GM21717 (cell line): ENCODE data around the gene HTR3B.
"Not testable (repeated sequence)": the region's sequence is repeated elsewhere in the genome, so short reads cannot be mapped to it uniquely, and the experiment has no call there.

ENCODE experiments used
- ATAC-seq: cut with Tn5 transposase; IDR thresholded peaks from one replicate; pipeline ENCODE4 v1.9.1; 2021; ENCODE audit warnings: mild to moderate bottlenecking, moderate library complexity; ENCODE audit not compliant: unreplicated experiment

Gene HTR3B

GRCh38 chr11:113881856-113882255 is 22.7 kb upstream of the HTR3B start:
- no peak for ATAC-seq

GRCh38 chr11:113884361-113884836 is 20.2 kb upstream of the HTR3B start:
- ATAC-seq = no peak

DNA sequence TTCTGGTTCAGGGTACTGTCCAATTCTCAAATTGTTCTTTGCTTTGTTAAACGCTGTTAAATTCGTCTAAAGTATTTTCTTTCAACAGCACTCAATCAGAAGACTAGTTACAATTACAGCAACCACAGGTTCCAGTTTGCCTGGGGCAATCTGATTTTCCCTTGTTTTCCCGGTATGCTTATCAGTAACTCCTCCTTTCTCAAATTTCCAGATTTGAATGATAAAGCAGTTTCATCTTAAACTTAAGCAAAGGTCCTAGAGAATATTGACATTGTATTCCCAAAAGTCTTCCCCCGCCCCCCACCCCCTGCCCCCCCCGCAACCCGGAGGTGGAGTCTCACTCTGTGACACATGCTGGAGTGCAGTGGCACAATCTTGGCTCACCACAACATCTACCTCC is 18.7 kb upstream of the HTR3B start:
- ATAC-seq = no peak

GRCh38 chr11:113888848-113889247 is 15.7 kb upstream of the HTR3B start:
- no peak for ATAC-seq

GRCh38 chr11:113894421-113894996 is 10.1 kb upstream of the HTR3B start:
- peak; percentile 92 for ATAC-seq

DNA sequence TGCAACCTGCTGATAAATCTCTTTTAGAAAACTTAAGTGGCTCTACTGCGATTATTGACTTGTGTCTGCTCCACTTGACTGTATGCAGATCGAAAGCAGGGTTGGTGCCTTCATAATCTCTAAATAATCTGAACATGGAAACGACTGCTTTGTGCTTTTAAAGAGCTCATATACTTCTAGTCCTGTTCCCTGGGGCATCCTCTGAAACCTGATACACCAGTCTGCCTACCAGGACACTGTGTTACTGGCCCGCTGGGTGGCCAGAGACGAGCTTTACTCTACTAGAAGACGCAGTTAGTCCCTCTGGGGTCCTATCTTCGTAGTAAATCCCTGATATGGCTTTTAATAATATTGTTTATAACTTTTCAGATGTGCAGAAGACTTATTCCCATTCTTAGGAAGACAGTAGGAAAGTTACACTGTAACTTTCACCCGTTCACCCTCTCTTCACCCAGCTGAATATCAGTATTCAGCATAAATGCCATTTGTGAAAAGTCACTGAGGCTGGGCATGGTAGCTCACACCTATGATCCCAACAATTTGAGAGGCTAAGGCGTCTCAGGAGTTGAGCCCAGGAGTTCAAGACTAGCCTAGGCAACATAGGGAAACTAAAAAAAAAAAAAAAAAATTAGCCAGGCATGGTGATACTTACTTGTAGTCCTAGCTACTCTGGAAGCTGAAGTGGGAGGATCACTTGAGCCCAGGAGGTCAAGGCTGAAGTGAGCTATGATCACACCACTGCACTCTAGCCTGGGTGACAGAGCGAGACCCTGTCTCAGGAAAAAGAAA is 9.0 kb upstream of the HTR3B start:
- no peak for ATAC-seq

- no peak for ATAC-seq
These were observed 8.3 kb upstream of the HTR3B start for GRCh38 chr11:113896156-113896879.

DNA sequence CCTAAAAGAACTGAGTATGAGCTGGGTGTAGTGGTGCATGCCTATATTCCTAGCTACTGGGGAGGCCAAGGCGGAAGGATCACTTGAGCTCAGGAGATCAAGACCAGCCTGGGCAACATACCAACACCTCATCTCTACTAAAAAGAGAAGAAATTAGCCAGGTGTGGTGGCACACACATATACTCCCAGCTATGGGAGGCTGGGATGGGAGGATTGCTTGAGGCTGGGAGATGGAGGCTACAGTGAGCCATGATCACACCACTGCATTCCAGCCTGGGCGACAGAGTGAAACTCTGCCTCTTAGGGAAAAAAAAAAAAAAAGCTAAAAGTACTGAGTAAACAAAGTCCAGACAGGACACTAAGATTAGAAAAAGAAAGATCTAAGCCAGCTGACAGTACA is 3.5 kb upstream of the HTR3B start:
- ATAC-seq = no peak

DNA sequence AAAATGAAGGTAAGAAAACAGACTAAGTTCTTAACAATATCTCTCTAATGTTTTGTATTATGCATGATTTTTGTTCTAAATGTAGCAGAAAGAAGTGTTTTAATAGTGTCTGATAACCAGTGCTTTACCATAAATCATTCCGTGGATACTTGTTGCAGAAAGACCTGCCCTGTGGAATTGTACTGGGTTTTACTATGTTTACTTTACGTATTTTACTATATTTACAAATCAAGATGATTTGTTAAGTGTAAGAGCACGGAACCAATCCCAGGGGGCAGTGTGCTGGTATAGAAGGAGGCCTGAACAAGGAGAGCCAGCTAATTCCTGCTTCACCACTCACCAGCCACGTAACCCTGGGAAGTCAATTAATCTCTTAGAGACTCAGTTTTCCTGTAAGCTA is 1.4 kb downstream of the HTR3B start:
- no peak for ATAC-seq

- ATAC-seq = no peak
These were observed 1.9 kb downstream of the HTR3B start for GRCh38 chr11:113906516-113906915.

DNA sequence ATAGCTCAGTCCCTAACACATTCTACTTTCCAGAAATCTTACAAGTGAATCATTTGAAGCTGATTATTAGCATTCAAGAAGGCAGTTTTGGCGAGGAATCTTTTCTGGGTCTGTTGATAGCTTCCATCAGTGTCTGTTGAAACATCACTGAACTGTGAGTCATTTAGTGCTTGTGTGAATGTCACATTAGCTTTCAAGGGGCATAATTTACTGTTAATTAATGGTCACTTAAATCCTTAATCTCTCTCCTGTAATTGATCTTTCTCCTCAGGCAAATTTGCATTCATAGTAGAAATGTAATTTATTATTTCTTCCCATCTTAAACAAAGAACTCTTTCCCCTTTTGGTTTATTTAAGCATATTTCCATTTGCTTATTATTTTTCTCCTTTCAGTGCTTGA is 2.6 kb downstream of the HTR3B start:
- ATAC-seq = no peak

- no peak for ATAC-seq
These were observed 3.1 kb downstream of the HTR3B start for GRCh38 chr11:113907681-113908080.

- no peak for ATAC-seq
These were observed 3.5 kb downstream of the HTR3B start for GRCh38 chr11:113908098-113908497.

GRCh38 chr11:113911491-113911890 is 6.9 kb downstream of the HTR3B start:
- not testable (repeated sequence) for ATAC-seq

DNA sequence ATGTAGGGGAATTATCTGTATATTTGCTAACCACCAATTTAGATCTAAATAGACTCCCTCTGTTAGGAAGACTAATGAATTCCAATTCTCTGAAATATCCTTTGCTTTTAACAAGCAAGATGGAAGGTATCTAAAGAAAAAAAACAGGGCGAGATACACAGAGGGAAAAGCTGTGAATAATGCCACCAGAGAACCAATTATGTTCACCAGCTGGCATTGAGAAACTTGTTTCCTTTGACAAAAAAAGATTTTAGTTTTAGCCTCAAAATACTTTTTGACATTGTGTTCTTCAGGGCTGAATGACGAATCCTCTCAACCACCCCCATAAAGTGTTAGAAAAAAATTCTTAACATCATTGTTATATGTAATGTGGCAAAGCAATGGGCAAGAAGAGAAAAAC is 19.0 kb downstream of the HTR3B start:
- no peak for ATAC-seq

- ATAC-seq = no peak
These were observed 21.9 kb downstream of the HTR3B start for GRCh38 chr11:113926273-113927197.

DNA sequence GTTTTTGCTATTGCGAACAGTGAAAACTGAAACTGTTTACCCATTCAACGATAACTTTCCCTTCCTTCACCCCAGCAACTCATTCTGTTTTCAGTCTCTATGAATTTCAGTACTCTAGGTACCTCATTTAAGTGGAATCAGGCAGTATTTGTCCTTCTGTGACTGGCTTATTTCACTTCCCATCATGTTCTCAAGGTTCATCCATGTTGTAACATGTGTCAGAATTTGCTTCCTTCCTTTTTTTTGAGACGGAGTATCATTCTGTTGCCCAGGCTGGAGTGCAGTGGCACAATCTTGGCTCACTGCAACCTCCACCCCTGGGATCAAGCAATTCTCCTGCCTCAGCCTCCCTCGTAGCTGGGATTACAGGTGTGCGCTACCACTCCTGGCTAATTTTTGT is 23.7 kb downstream of the HTR3B start:
- ATAC-seq = no peak

DNA sequence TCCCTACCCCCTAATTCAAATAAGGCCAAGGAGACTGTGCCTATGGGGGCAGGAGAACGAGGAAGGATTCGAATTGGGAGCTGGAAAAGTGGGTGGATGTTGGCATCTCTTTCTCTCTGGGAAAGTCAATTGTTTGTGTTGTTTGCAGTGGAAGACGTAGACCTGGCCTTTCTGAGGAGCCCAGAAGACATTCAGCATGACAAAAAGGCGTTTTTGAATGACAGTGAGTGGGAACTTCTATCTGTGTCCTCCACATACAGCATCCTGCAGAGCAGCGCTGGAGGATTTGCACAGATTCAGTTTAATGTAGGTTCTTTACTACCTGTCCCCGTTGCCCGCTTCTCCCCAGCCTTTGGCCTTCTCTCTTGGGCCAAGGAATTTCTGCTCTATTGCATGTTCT is 28.2 kb downstream of the HTR3B start:
- no peak for ATAC-seq

- ATAC-seq = not testable (repeated sequence)
These were observed 29.6 kb downstream of the HTR3B start for GRCh38 chr11:113934193-113934592.

GRCh38 chr11:113934761-113935160 is 30.2 kb downstream of the HTR3B start:
- no peak for ATAC-seq

GRCh38 chr11:113935858-113936257 is 31.3 kb downstream of the HTR3B start:
- ATAC-seq = no peak
